ENCODE results near the gene RASSF3.

RASSF3 gene

GRCh38 chr12:64679487-64680001 lies 69.2 kb downstream of the RASSF3 start:
- TF ChIP-seq CTCF (IDR thresholded peaks at IDR 0.05): no peak

GRCh38 chr12:64680235-64680634 lies 69.9 kb downstream of the RASSF3 start:
- no peak for TF ChIP-seq CTCF (IDR thresholded peaks at IDR 0.05)

GRCh38 chr12:64681200-64682052 lies 71.1 kb downstream of the RASSF3 start:
- TF ChIP-seq CTCF (IDR thresholded peaks at IDR 0.05): no peak

GRCh38 chr12:64682572-64683277 lies 72.4 kb downstream of the RASSF3 start:
- TF ChIP-seq CTCF (IDR thresholded peaks at IDR 0.05): no peak

GRCh38 chr12:64683816-64684543 lies 73.7 kb downstream of the RASSF3 start:
- TF ChIP-seq CTCF (IDR thresholded peaks at IDR 0.05): no peak

GRCh38 chr12:64685050-64685449 lies 74.8 kb downstream of the RASSF3 start:
- no peak for TF ChIP-seq CTCF (IDR thresholded peaks at IDR 0.05)

GRCh38 chr12:64685605-64686004 lies 75.3 kb downstream of the RASSF3 start:
- no peak for TF ChIP-seq CTCF (IDR thresholded peaks at IDR 0.05)
